GM12891 (cell line): ENCODE measurements around the gene DYNC1I1.

ENCODE experiments used
- PAX5 ChIP-seq: IDR thresholded peaks from 2 replicates; pipeline ENCODE4 v1.6.1; 2011; ENCODE audit warnings: low read length, moderate library complexity, mild to moderate bottlenecking; ENCODE audit not compliant: insufficient read depth, severe bottlenecking
- POLR2A ChIP-seq: IDR thresholded peaks from 2 replicates; pipeline ENCODE4 v1.6.1; 2011; ENCODE audit warnings: low read depth, low read length, control low read depth
- POLR2AphosphoS5 ChIP-seq: IDR thresholded peaks from 2 replicates; pipeline ENCODE4 v1.6.1; 2011; ENCODE audit warnings: low read depth, low read length, control low read depth
- POU2F2 ChIP-seq: IDR thresholded peaks from 2 replicates; pipeline ENCODE4 v1.6.1; 2011; ENCODE audit warnings: low read depth, mild to moderate bottlenecking, control low read depth, low read length, moderate library complexity
- SPI1 ChIP-seq: IDR thresholded peaks from 2 replicates; pipeline ENCODE4 v1.6.1; 2011; ENCODE audit warnings: low read depth, low read length, control low read depth
- TAF1 ChIP-seq: IDR thresholded peaks from 2 replicates; pipeline ENCODE4 v1.6.1; 2011; ENCODE audit warnings: low read depth, low read length, control low read depth

DNA sequence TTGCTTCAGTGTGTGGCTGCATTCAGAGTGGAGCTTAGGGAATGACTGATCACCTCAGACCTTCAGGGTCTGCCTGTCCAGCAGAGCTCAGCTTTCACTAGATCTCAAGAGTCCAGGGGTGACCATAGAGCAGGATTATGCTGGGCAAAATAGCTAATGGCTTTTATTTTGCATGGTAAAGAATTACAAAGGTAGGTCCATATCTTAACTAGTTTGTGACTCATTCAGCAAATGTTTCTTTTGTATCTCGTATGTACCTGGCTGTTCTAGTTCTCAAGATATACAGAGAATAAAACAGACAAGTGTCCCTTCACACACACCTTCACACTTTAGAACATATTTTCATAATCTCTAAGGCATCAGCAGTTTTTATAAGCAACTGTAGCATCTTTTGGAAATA lies 180.5 kb downstream of the DYNC1I1 start:
- TF ChIP-seq POLR2AphosphoS5 (no peak), POLR2A (no peak), TAF1 (no peak), POU2F2 (no peak), SPI1 (no peak), PAX5 (no peak)
